ENCODE results near the gene HDLBP.

Gene HDLBP

DNA sequence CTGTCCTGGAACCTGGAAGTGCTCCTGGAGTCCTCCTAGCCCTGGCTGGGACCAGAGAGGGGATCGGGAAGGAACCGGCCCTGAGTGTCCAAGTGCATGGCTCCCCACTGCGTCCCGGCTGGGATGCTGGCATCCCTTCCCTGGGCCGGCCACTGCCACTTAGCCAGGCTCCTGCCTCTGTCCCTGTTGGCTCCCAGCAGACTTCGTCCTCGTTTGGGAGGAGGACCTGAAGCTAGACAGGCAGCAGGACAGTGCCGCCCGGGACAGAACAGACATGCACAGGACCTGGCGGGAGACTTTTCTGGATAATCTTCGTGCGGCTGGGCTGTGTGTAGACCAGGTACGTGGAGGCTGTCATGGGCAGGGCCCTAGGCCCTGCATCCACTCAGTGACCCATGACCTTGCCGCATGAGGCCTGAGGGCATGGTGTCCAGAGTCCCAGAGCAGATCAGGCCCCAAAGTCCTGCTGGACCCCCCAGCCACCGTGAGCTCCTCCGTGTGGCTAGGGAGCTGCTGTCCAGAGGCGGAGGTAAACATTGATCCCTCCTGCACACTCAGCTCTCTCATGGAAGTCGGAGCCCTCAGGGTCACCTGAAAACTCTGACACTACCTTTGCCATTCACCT lies 119.9 kb downstream of the HDLBP start:
- DNase-seq, result no peak

DNA sequence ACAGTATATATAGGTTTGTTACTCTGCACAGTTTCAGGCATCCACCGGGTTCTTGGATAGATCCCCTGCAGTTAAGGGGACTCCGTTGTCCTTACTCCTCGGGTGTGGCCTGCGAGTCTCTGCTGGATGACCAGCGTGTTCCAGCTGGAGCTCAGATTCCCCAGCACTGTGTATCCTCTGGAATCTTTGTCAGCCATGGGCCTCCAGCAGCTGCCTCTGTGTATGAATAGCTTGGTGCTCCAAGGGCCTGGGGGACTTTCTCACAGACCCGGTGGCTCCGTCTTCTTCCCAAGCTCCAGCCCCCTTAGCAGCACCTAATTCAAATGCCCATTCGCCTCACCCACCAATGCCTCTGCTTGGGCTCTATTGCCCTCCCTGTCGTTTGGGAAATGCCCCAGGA lies 120.7 kb downstream of the HDLBP start:
- DNase-seq, result no peak

DNA sequence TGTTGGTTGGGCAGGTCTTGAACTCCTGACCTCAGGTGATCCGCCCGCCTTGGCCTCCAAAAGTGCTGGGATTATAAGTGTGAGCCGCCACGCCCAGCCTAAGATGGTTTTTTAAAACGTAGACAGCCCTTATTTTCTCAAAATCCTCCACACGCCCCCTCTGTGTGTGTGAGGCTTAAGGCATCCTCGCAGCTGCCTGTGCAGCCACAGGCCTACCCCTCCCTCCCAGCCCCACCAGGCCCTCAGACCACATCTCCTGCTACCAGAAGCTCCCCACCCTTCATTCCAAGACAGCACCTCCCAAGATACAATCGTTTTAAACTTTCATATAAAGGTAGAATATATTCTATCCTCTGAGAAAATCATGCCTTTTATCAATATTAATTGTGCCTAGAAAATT lies 122.2 kb downstream of the HDLBP start:
- no peak for DNase-seq

DNA sequence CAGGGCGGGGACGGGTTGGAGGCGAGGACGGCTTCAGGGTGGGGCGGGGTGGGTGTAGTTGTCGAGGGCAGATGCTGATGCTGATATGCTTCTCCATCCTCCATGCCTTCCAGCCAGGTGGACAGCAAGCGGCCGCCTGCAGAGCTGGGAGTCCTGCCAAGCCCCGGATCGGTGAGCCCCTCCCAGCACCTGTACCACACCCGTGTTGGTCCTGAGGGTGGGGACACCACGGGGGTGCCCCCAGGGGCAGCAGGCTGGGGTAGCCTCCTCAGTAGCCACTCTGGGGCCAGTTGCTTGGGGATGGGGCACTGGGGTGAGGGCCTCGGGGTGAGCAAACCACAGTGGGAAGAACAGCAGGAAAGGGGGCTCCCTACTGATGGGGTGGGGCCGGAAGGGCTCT lies 124.4 kb downstream of the HDLBP start:
- DNase-seq, result no peak

DNA sequence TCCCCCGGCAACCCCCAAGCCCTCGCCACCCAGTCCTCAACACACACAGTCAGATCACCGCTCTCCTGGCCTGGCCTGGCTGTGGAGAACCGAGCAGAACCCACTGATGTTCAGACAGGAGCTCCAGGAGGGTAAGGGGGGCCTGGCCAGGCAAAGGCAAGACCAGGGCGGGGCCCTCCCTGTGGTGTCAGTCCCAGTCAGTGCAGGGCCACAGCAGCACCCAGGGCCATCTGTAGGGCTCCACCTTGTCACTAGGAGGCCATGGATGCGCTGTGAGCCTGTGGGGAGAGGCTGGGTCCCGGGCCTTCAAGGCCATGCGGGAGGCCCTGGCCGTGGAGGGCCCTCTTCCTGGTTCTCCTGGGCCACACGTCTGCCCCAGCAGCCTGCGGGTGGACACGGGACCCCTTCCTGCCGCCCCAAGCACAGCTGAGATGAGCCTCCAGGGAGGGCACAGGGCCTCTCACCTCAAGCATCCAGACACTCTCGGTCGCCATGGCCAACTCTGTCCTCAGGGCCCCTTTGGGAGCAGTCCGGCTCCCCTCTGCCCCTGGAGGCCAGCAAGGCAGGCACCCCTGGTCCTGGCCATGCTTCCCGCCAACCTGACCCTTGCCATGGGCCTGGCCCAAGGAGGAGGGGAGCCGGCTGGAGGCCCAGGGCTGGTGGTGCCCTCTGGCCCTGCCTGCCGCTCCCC lies 125.0 kb downstream of the HDLBP start:
- no peak for DNase-seq

DNA sequence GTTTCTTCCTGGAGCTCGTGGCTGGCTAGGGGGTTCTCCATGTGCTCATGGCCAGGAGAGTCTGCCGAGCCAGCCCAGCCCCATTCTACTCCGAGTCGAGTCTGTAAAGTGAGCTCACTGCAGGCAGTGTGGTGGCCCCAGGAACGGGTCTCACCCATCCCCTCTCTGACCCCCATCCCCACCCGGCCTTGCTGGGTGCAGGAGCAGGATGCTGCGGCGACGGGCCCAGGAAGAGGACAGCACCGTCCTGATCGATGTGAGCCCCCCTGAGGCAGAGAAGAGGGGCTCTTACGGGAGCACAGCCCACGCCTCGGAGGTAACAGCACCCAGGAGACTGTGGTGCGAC lies 125.6 kb downstream of the HDLBP start:
- no peak for DNase-seq

DNA sequence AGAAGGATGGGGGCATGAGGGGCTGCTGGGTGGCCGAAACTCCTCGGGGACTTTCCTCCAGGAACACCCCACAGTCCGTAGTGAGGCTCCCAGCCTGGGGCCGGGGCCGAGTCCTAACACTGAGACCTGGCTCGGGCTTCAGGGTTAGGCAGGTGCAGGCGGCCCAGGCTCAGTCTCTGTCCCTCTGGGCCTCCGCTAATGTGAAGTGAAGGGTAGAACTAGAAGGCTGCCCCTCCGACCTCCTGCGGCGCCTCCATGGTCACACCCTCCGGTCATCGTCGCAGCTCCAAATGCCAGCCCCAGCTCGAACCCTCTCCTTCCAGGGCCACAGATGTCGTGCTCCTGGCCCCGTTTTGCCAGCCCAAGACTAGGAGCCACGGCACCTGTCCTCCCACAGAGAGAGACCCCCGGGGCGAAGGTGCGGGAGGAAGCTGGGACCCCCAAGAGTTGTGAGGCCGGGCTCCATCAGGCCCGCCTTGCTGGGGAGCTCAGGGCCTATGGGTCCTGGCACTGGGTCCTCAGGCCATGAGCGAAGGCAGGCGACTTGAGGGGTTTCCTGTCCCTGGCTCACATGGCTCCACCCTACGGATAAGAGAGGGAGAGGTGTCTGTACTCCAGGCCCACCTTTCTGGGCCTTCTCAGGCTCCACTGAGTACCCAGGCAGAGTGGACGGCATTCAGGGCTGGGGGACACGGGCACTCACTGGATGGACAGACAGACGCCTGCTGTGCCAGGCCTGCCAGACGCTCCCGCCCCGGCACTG lies 126.2 kb downstream of the HDLBP start:
- DNase-seq, result no peak

DNA sequence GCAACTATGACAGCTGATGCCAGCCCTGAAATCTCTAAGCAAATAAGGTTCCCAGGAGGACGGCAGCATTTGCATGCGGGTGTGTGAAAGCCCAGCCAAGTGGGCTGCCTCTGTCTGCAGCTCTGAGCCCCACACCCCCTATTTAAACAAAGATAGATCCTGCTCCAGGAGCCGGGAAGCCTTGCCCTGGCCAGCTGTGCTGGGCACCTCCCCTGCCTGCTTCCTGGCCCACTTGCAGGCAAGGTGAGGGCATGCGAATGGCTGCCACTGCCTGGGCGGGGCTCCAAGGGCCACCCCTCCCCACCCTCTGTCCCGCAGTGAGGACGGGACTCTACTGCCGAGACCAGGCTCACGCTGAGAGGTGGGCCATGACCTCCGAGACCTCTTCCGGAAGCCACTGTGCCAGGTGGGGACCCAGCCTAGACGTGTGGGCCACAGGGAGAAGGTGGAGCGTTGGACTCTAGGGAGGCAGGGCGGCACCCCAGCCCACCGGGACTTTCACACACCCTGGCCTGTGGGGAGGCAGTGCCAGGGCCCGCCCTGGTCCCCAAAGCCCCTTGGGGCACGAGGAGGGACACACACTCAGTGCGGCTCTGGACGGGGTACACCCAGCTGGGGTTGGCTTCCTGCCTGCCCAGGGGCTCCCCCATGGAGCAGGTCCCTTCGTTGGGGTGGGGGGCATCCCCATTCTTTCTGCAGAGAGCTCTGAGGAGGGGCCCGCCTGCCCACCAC lies 126.9 kb downstream of the HDLBP start, which contains the start of gene ANO7:
Gene ANO7 (plus strand): TSS at position 317 of the 732 bp plus-strand sequence. CDS start 1,387 bp downstream, outside the sequence.
- no peak for DNase-seq

DNA sequence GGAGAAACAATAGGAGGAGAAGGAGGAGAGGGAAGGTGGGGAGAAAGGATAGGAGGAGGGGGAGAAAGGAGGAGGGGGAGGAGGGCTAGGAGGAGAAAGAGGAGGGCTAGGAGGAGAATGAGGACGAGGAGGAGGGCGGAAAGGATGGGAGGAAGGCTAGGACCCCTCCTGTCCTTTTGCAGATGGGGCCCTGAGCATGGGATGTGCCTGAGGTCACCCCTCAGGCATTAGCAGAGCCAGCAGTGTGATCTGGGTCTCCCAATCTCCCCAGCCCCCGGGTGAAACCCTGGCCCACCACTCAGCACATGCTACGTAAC lies 127.6 kb downstream of the HDLBP start:
- no peak for DNase-seq

DNA sequence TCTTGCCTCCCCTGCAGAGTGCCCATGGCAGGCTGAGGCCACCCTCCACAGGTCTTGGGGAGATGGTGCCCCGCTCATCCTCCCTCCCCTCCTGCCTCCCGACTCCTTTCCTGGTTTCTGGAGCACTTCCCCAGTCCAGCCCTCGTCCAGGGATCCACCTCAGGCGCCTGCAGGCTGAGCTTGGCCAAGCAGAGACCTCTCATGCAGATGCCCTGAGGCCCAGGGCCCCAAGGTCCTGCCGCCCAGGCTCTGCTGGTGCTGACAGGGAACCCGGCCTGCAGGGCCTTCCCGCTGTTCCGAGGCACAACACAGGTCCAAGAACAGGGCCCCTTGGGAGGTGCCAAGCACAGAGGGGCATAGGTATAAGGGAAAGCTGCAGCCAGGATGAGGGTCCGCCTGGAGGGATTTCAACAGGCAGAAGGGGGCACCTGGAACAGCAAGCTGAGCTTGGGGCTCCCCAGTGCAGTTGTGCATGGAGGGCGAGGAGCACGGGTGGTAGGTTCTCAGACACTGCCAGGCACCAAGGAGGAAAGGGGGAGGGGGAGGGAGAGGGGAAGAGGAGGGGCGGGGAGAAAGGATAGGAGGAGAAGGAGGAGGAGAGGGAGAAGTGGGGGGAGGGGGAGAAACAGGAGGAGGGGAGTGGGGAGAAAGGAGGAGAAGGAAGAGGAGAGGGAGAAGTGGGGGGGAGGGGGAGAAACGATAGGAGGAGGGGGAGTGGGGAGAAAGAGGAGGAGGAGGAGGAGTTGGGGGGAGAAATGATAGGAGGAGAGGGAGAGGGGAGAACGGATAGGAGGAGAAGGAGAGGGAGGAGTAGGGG lies 128.2 kb downstream of the HDLBP start:
- no peak for DNase-seq

DNA sequence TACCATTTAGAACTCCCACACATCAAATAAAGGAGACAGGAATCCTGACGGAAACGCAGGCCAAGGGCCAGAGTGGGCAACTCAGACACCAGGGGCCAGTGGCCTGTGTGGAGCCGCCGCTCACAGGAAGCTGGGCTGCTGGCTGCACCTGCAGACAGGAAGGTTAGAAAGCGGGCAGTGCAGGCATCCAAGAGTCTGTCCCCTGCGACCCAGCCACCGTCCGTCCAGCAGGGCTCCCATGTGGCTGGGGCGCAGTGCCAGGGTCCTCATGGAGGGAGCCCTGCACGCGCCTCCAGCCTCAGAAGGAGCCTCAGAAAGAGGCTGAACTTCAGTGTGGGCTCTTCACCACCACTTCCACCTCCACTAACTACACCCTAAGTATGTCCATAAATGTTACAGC lies 129.5 kb downstream of the HDLBP start:
- DNase-seq, result no peak

DNA sequence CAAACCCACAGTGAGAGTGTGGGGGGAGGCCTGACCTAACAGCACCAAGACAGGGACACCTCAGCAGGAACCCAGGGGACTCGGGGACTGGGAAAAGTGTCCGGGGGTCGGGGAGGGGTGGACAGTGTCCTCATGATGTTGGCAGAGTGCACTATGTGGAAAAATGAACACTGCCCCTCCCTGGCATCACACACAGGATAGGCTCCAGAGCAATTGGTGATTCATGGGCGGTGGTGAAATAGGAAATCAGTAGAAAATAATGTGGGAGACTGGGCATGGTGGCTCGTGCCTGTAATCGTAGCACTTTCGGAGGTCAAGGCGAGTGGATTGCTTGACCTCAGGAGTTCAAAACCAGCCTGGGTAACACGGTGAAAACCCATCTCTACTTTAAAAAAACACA lies 130.6 kb downstream of the HDLBP start:
- DNase-seq, result no peak

DNA sequence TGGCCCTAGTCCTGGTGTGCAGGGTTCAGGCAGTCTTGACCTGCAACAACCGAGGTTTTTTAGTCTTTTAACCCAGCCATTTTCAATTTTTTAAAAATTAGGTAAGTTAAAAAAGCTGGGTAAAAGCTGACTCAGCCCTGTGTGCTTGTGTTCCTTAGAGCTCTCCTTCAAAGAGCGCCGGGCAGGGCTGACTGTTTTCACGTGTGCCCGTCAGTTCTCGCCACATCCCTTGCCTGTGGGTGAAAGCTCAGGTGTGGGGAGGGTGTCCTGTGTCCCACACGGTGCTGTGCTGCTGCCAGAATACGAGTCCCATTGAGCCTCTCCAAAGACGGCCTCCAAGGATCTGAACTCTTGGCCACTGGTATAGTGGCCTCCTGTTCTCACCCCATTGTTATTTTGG lies 132.3 kb downstream of the HDLBP start:
- DNase-seq, result no peak

DNA sequence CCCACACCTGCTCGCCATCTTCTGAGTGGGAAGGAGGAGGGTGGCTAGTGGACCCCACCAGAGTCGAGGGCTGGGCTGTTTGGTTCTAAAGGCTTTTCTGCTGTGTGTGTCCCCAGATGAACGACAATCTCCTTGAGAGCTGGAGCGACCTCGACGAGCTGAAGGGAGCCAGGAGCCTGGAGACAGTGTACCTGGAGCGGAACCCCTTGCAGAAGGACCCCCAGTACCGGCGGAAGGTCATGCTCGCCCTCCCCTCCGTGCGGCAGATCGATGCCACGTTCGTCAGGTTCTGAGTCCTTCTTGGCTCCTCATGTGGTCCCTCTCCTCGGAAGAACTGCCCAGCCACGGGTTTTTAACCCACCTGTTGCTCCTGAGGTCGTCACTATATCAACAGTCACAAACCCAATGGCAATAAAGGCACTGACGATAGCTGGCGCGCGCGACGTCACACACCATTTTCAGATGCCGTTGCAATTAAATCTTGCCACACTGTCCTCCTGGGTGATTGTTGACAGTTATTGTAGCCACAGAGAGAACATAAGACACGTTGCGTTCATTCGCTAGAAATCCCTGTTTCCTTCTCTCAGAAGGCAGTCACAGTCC lies 132.8 kb downstream of the HDLBP start:
- no peak for DNase-seq

DNA sequence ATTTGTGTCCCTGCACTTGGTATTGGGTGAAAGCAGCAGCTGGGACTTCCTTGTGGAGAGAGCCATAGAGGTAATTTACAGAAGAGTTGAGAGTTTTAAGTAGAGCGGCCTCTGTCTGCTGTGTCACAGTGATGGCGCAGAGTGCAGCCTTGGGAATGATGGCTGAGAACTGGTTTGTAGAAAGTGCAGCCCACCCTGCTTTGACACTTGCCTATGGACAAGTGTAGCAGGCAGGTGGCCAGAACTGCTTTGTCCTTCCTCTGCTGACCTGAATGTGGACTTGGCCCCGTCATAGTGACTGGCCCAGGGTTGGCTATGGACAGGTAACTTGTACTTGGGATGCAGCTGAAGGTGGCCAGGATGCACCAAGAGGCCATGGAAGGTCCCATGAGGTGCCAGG lies 133.3 kb downstream of the HDLBP start:
- DNase-seq, result no peak

DNA sequence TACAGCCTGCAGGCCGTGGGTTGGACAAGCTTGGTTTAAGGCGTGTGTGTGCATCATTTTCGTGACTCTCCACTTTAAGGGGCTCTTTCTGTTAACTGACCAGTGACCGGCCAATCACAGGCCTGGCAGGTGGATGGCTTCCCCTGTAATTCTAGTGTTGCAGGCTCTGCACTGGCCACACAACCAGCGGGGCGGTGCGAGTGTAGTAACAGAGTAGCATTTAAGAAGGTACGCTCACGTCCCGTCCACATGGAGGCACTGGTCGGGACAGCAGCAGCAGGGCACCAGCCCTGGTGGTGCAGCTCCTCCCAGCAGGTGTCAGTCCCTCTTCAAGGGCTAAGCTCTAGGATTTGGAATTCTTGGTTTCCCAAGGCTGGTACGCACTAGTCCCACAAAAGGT lies 135.0 kb downstream of the HDLBP start:
- DNase-seq, result no peak

DNA sequence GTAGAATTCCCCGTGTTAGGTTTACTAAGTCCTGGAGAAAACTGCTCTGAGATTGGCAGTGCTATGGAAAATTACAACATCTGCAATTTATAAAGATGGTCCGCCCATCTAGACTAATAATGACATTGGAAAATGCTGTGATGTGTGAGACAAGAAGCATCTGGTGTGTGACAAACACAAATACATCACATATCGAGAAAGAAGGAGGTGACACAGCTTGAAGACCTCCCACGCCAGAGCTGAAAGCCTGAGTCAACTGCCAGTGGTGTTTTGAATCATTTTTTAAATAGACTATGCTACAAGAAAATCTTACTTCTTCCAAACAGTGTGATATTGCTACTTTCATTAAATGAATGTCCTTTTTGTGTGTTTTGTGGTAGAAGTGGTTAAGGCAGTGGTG lies 135.6 kb downstream of the HDLBP start:
- peak in 1 of 51 donors; percentile 18 for DNase-seq

DNA sequence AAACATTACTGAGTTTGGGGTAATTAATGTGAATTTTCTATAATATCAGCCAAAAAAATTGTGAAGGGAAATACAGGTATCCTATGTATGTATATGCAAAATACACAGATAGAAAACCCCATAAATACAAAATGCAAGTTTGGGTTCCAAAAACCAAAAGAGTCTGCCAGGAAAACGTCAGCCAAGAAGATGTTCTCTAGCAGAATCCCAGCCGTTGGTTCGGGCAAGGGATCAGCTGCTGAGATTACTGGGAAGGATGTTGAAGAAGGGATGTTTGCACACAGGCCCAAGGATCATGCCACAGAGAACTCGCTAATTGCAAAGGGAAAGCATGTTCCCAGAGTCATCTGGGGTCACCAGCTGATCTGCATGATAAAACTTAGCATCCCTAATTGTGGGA lies 136.5 kb downstream of the HDLBP start:
- DNase-seq, result no peak

DNA sequence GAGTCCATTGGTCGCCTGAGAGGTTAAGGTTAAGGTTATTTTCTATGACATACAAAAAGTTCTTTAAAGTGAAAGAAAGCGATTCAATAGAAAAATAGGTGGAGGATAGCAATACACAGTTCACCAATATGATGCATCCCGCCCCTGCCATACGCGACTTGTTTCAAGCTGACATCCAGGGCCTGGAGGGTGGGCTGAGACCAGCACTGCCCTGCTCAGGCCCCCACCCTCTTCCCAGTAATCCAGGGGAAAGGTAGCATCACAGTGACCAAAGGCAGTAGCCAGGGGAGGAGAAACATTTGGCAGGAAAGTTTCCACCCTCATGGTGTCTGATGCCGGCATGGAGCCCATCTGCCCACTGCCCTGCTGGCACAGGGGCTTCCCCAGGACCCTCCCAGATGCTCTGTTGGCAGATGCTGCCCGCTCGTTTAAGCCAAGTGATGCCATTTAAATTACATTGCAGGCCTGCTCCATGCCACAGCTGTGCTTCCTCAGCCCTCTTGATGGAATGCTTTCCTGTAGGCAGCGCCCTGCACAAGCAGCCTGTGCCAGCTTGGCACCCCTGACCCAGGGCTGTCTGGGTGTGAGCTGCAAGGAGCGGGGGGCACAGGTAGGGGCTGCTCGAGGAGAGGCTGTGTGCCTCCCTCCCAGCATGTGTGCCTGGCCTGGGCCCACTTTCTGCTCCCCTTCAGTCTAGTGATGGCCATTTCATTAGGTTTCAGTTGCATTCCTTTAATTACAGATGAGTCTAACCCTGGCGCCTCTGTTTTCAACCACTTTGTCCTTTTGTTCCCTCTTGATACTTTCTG lies 137.7 kb downstream of the HDLBP start:
- DNase-seq, result no peak
